ENCODE results near the gene MRAS. TPM values are rescaled to one million over a fixed set of nuclear protein-coding genes. Genes with fewer than 3 reads are reported as not detected.

MRAS gene
- polyA plus RNA-seq, 3 donors: 6.2 to 13.2 (median 8.3) TPM

DNA sequence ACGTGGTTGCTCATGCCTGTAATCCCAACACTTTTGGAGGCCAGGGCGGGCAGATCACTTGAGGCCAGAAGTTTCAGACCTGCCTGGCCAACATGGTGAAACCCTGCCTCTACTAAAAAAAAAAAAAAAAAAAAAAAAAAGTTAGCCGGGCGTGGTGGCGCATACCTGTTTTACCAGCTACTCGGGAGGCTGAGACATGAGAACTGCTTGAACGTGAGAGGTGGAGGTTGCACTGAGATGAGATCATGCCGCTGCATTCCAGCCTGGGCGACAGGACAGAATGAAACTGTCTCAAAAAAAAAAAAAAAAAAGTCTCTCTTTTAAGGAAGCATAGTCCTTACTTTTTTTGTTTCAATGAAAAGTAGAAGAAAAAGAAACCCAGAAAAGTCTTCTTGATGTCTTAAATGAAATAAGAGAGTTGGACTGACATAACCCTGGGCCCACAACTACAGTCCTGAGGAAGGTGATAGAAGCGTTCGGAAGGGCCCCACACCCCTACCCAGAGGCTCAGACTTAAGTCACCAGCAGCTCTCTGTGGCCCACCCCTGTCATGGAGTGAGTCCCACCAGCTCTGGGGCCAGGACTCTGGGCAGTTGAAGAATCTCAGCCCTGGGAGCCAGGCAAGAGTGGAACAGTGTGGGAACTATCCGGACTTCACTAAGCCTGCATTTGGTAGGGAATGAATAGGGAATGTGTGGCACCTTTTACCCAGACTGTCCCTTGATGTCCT lies 21.3 kb upstream of the MRAS start:
- H2AFZ ChIP-seq (ENCODE audit: insufficient read depth, low read depth, low read length, poor library complexity, severe bottlenecking): no peak overlapping the region
- DNase-seq: no peak
- no peak overlapping the region for H3K27ac Mint-ChIP-seq
- H3K79me2 ChIP-seq (ENCODE audit: insufficient read depth, low read length): no peaks in the 10 kb centered on the region
- H3K27ac ChIP-seq (ENCODE audit: low read depth in 1 of 2, low read length in 2 of 2): no peak overlapping the region
- peaks cover 8 to 28% (median 25%) of the 10 kb centered on the region in 3 donors for H3K27me3 Mint-ChIP-seq (ENCODE audit: low read depth in 3 of 3)
- H3K4me3 Mint-ChIP-seq: no peak overlapping the region
- peaks cover 15 to 21% of the 10 kb centered on the region in 2 donors for H3K4me1 ChIP-seq (ENCODE audit: control insufficient read depth in 1 of 2, insufficient read depth in 2 of 2, low read length in 2 of 2)
- H4K20me1 ChIP-seq (ENCODE audit: insufficient read depth, low read length): no peaks in the 10 kb centered on the region
- H3K36me3 ChIP-seq (replicated peaks in 1 of 2; ENCODE audit: control insufficient read depth in 1 of 2, insufficient read depth in 2 of 2, low read length in 2 of 2): no peaks in the 10 kb centered on the region
- no peaks in the 10 kb centered on the region for H3K36me3 Mint-ChIP-seq
- H3K27me3 ChIP-seq (ENCODE audit: control insufficient read depth in 2 of 2, insufficient read depth in 2 of 2, low read length in 2 of 2): peaks cover 2 to 16% of the 10 kb centered on the region in 2 donors
- H3K4me1 Mint-ChIP-seq: peaks cover 22% of the 10 kb centered on the region
- 100% methylated on average over 1 of the region's 12 CpGs for WGBS (ENCODE audit: insufficient coverage)
- H3K9me3 Mint-ChIP-seq: peaks cover 0 to 1% (median 0%) of the 10 kb centered on the region in 7 donors
- no peak for TF ChIP-seq CTCF (IDR thresholded peaks at IDR 0.05)
- no peak overlapping the region for H3K4me2 ChIP-seq (replicated peaks; ENCODE audit: extremely low read depth, low read length, poor library complexity, severe bottlenecking)
- no peaks in the 10 kb centered on the region for H3K9me3 ChIP-seq (replicated peaks in 1 of 2; ENCODE audit: control insufficient read depth in 1 of 2, insufficient read depth in 1 of 2, low read length in 2 of 2)
- no peak overlapping the region for H3K4me3 ChIP-seq (replicated peaks in 1 of 3; ENCODE audit: low read depth in 2 of 3, low read length in 3 of 3)
- intact Hi-C loops (cut with micrococcal nuclease): no loop called here
- no peak overlapping the region for H3K9ac ChIP-seq (ENCODE audit: insufficient read depth, low read length, poor library complexity, severe bottlenecking)

- no peak overlapping the region for H3K27ac ChIP-seq (ENCODE audit: low read depth in 1 of 2, low read length in 2 of 2)
- H3K27ac Mint-ChIP-seq: no peak overlapping the region
- DNase-seq: no peak
- H3K79me2 ChIP-seq (ENCODE audit: insufficient read depth, low read length): no peaks in the 10 kb centered on the region
- TF ChIP-seq CTCF (IDR thresholded peaks at IDR 0.05): no peak
- peaks cover 0 to 1% (median 0%) of the 10 kb centered on the region in 7 donors for H3K9me3 Mint-ChIP-seq
- H4K20me1 ChIP-seq (ENCODE audit: insufficient read depth, low read length): no peaks in the 10 kb centered on the region
- H3K27me3 ChIP-seq (ENCODE audit: control insufficient read depth in 2 of 2, insufficient read depth in 2 of 2, low read length in 2 of 2): peaks cover 2 to 16% of the 10 kb centered on the region in 2 donors
- no peak overlapping the region for H2AFZ ChIP-seq (ENCODE audit: insufficient read depth, low read depth, low read length, poor library complexity, severe bottlenecking)
- no peak overlapping the region for H3K4me2 ChIP-seq (replicated peaks; ENCODE audit: extremely low read depth, low read length, poor library complexity, severe bottlenecking)
- no CpG with 5 or more reads among the region's 4 CpGs for WGBS (ENCODE audit: insufficient coverage)
- no peak overlapping the region for H3K4me3 Mint-ChIP-seq
- H3K27me3 Mint-ChIP-seq (ENCODE audit: low read depth in 3 of 3): peaks cover 10 to 32% (median 24%) of the 10 kb centered on the region in 3 donors
- H3K9me3 ChIP-seq (replicated peaks in 1 of 2; ENCODE audit: control insufficient read depth in 1 of 2, insufficient read depth in 1 of 2, low read length in 2 of 2): no peaks in the 10 kb centered on the region
- H3K4me1 Mint-ChIP-seq: peaks cover 17% of the 10 kb centered on the region
- no peak overlapping the region for H3K9ac ChIP-seq (ENCODE audit: insufficient read depth, low read length, poor library complexity, severe bottlenecking)
- no peaks in the 10 kb centered on the region for H3K36me3 ChIP-seq (replicated peaks in 1 of 2; ENCODE audit: control insufficient read depth in 1 of 2, insufficient read depth in 2 of 2, low read length in 2 of 2)
- H3K36me3 Mint-ChIP-seq: no peaks in the 10 kb centered on the region
- intact Hi-C loops (cut with micrococcal nuclease): no loop called here
- H3K4me1 ChIP-seq (ENCODE audit: control insufficient read depth in 1 of 2, insufficient read depth in 2 of 2, low read length in 2 of 2): peaks cover 15 to 17% of the 10 kb centered on the region in 2 donors
- no peak overlapping the region for H3K4me3 ChIP-seq (replicated peaks in 1 of 3; ENCODE audit: low read depth in 2 of 3, low read length in 3 of 3)
Observed at GRCh38 chr3:138327831-138328230, 20.5 kb upstream of the MRAS start.

Data from CD14-positive monocyte (primary cell).